SK-N-MC (cell line): Measurements from ENCODE around the gene TRIP12.

Experiments used
- EZH2 ChIP-seq: fragments of 200-600 bp; sonication (generic); IDR thresholded peaks from one replicate; pipeline ENCODE4 v1.6.1; 2017; ENCODE audit warnings: antibody characterized with exemption
- POLR2AphosphoS5 ChIP-seq: IDR thresholded peaks from 2 replicates; pipeline ENCODE4 v1.6.1; 2012; ENCODE audit warnings: mild to moderate bottlenecking, low read depth, low read length, borderline replicate concordance

GRCh38 chr2:229870903-229871656 lies 50.7 kb downstream of the TRIP12 start:
- TF ChIP-seq POLR2AphosphoS5 (no peak), EZH2 (no peak)
